ENCODE data around the gene KDM4B.
A peak's percentile ranks its signal among the peaks of the same experiment; 100 is the strongest.
"Not testable (repeated sequence)": the region's sequence is repeated elsewhere in the genome, so short reads cannot be mapped to it uniquely, and the experiment has no call there.

The KDM4B gene

GRCh38 chr19:4967738-4968461 lies 1.0 kb upstream of the KDM4B start:
- DNase-seq (ENCODE audit: low read depth) = no peak

GRCh38 chr19:4969292-4969771 lies 419 bp downstream of the KDM4B start:
- DNase-seq (ENCODE audit: low read depth) = no peak

DNA sequence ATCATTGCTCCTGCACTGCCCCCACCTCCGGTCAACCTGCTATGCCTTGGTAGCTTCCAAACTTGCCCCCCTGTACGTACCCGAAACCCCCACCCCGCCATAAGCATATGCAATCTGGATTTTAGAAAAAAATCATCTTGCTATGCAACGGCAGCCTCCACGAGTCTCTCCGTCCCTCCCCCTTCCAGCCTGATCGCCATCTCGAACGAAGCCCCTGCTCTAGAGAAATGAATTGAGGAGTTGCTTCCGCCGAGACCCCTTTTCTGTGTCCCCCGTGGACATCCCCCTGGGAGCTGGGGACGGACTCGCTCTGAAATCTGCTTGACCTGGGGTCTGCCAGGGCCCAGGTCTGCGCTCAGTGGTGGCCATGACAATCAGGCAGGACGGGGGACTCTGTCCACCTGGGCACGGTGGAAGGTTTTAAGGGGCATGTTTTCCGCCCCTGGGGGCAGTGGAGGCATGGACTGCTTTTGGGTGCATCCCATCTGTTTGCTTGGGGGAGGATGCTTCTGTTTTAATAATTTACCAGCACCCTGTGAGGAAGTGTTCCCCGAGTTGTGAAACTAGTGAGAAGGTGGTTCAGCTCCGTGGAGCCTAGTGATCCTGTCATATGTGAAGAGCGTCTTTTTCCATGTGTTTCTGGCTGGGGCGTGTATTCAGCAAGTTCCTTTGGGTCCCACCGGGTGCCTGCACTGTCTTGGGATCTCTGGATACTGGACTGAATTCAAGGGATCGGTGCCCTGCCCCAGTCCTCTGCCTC lies 1.0 kb downstream of the KDM4B start:
- DNase-seq (ENCODE audit: low read depth) = peak; percentile 40

GRCh38 chr19:4970558-4971423 lies 1.9 kb downstream of the KDM4B start:
- peak; percentile 44 for DNase-seq (ENCODE audit: low read depth)

DNA sequence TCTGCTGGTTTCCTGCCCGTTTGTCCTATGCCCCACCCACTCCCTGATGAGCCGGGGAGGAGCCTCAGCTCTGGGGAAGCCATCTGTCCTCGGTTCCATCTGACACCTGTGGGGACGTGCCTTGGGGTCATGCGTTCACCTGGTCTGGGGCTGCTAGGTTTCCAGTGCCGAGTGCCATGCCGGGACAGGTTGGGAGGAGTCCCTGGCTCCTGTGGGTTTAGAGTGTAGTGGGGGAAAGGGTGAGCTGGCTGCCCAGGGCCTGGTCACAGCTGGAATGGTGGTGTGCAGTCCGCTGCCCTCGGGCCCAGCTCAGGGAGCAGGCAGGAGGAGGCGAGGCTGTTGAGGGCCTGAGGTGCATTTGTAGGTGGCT lies 2.5 kb downstream of the KDM4B start:
- peak; percentile 46 for DNase-seq (ENCODE audit: low read depth)

DNA sequence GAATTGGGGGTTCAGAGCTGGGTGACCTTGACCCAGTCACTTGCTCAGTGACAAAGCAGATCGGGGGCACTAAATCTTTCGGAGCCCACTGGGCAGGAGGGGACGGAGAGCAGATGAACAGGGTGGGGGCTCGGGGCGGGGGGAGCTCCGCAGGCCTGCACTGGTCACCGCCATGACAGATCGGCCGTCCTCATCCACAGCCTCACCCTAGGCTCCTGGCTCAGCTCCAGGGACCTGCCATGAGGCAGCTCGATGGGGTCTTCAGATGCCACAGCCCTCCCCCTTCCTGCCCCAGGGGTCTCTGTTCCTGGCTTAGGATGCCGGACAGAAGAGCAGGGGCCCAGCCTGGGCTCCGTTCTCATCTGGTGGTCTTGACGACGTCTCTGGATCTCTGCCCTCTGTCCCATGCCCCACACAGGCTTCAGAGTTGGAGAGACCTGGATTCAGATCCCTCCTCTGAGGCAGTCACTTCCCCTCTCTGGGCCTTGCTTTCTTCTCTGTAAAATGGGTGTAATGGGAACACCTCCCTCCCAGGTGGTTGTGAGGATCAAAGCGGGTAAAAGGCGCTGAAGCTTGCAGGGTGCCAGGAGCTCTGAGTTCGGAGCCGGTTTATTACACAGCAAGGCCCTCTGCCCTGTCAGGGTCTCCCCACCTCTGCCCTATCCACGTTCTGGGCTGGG lies 3.0 kb downstream of the KDM4B start:
- no peak for DNase-seq (ENCODE audit: low read depth)

DNA sequence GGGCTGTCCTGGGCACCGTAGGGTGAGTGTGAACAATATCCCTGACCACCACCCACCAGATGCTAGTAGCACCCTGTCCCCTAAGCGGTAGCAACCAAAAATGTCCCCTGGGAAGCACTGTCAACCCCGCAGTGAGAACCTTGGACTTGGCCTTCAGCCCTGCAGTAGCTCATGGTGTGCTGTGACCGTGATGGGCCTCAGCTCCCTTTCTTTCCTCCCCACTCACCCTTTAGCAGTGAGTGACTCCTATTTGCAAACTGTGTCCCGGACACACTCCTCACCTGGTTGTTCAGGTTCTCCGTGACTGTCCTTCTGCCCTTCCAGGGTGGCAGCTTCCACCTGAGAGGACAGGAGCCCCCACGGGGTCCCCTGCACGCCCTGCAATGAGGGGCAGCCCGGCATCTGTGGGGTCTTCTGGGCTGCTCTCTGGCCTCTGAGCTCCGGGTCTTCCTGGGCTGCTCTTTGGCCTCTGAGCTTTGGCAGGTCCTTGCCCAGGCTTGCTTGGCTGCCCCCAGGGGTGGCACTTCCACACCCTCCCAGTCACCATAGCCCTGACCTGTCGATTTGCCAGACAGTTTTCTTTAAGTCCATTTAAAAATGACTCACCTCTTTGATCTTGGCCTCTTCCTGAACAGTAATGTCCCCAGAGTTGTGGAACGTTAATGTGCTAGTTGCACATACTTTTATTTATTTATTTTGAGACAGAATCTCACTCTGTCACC lies 3.8 kb downstream of the KDM4B start:
- peak; percentile 74 for DNase-seq (ENCODE audit: low read depth)

- no peak for DNase-seq (ENCODE audit: low read depth)
Observed at GRCh38 chr19:4974880-4975469, 6.1 kb downstream of the KDM4B start.

- DNase-seq (ENCODE audit: low read depth) = not testable (repeated sequence)
Observed at GRCh38 chr19:4975601-4976000, 6.7 kb downstream of the KDM4B start.

GRCh38 chr19:4976401-4977298 lies 7.7 kb downstream of the KDM4B start:
- peak; percentile 95 for DNase-seq (ENCODE audit: low read depth)

- DNase-seq (ENCODE audit: low read depth) = peak; percentile 97
Observed at GRCh38 chr19:4977299-4978174, 8.6 kb downstream of the KDM4B start.

DNA sequence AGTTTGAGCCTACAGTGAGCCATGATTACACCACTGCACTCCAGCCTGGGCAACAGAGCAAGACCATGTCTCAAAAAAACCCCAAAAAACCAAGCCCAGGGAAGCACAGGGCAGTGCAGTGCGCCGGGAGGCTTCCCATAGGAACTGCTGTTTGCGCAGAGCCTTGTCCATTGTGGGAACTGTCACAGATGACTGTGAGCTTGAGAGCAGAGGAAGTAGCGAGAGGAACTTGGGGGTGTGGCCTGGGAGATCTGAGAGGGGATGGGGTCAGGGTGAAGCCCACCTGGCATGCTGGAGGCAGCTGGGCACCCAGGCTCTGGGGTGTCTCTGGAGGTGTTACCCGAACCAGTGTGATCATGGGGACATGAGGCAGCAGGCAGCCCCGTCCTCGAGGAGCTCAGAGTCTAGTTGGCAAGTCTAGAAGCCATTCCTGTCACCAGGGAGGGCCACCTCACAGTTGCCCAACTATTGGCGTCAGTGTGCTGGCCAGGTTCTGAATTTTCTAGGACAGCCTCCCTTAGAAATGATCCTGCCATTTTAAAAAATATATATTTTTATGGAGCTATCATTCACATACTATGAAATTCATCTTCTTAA lies 10.4 kb downstream of the KDM4B start:
- no peak for DNase-seq (ENCODE audit: low read depth)

DNA sequence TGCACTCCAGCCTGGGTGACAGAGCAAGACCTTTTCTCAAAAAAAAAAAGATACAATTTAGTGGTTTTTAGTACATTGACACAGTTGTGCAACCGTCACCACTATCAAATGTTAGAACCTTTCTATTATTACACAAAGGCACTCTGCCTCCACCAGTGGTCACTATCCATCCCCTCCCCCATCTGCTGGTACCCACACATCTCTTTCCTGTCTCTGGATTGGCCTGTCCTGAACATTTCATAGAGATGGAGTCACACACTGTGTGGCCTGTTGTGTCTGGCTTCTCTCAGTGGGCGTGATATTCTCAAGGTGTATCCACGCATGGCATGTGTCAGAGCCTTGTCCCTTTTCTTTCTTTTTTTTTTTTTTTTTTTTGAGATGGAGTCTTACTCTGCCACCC lies 11.2 kb downstream of the KDM4B start:
- DNase-seq (ENCODE audit: low read depth) = peak; percentile 60

DNA sequence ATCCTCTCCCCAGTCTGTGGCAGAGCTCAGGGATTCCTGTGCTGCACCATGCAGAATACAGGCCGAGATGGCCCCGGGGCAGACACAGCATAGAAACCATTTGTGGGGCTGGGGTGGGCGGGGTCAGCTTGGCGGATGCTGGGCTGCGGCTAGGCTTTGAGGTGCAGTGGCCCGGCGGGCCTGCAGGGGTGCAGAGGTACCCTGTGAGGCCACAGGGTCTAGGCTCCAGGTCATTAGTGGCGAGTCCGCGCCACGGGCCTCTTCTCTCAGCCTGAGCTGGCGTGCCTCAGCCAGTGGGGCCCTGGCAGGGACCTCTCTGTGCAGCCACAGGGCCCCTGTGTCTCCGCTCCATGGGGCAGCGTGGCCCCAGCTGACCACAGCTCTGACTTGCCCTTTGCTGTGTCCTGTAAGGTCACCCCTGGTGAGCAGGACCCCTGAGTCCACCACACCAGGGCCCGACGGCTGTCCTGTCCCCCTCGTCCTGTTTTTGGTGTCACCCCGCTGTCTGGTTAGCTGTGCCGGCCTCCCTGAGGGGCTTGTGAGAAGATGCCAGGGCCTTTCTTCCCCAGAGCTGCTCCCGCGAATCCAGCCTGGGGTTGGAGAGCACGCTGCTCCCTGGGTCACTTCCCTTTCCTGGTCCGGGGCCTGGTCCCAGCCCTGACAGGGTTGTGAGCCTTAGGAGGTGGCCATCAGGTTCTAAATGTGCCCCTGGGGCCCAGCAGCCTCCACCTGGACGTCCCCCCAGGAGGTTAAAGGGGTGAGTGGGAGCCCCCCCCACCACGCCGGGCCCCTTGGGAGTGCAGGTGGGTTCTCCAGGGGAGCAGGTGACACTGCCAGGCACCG lies 12.1 kb downstream of the KDM4B start:
- no peak for DNase-seq (ENCODE audit: low read depth)

DNA sequence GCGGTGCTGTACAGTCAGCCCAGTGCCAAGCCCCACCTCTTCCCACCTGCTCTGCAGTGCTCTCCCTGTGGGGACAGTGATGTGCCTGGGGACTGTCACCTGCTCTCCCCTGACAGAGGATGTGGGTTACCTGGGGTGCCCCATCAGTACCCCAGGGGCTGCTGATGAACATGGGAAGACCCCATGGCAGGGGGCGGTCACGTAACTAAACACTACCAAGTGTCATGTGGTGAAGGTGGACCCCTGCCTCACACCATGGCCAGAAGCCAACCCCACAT lies 12.7 kb downstream of the KDM4B start:
- no peak for DNase-seq (ENCODE audit: low read depth)

DNA sequence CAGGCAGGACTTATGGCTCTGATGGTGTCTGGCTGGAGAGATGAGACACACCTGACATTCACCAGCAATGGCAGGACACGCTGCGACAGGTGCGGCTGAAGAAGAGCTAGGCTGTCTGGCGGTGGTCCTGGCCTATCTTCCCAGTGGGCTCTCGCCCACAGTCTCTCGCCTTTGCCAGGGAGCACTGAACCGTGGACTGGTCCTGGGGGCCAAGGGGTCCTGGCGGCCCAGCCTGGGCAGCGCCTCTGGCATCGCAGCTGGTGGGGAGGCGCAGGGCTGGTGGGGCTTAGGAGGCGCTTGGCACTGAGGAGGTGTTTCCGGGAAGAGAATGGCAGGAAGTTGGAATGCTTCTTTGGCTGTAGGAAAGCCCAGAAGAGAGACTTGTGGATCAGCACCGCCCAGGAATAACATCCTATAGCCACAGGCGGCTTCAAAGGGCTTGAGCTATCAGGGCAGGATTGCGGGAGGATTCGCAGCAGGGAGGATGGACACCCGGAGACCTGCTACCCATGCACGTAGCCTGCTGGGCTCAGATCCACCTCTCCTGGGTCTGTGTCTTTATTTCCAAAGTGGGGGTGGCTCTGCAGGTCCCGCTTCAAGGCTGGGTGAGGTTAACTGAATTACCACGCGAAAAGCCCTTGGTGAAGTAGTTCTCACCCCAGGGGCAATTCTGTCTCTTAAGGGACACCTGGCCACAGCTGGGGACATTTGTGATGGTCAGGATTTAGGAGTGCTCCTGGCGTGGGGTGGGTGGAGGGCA lies 14.6 kb downstream of the KDM4B start:
- DNase-seq (ENCODE audit: low read depth) = no peak

DNA sequence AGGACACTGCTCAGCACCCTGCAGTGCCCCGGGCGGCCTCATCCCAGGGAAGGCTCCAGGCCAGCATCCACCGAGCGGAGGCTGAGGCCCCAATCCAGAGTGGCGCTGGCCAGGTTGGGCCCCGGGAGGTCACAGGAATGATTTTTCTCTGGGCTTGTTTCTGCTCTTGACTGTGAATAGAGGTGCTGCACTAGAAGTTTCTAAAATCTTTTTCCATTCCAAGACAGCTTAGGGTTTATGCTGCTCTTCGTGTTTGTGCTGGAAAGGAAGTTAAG lies 15.1 kb downstream of the KDM4B start:
- DNase-seq (ENCODE audit: low read depth) = no peak

Measured in EH (cell line).